Measurements from ENCODE around the gene TNK2.

GRCh38 chr3:195879416-195880036 lies 28.8 kb downstream of the TNK2 start:
- TF ChIP-seq POLR2A (IDR thresholded peaks at IDR 0.05) (no peak), CTCF (IDR thresholded peaks at IDR 0.05) (no peak)
